Fibroblast of villous mesenchyme (primary cell): ENCODE measurements around the gene GRIK1. TPM values are rescaled to one million over a fixed set of nuclear protein-coding genes. Genes with fewer than 3 reads are reported as not detected.

Source experiments
- DNase-seq: peaks from one replicate; pipeline ENCODE4 v3.0.0-alpha.2; 2010; ENCODE audit warnings: low read depth
- H3K4me3 ChIP-seq: 2 replicates; pipeline ENCODE4 v1.5.1; 2011; ENCODE audit warnings: low read depth, mild to moderate bottlenecking, low read length
- CTCF ChIP-seq: IDR thresholded peaks from 2 replicates; pipeline ENCODE4 v1.5.1; 2012; ENCODE audit warnings: low read depth, mild to moderate bottlenecking, low read length; ENCODE audit not compliant: insufficient read depth
- total RNA-seq: library from RNA; depleted of rRNA; stranded (reverse); fragments of >200 nt; gene quantifications from 2 replicates; pipeline ENCODE4 v1.2.3, GENCODE V29; 2012

The GRIK1 gene
- total RNA-seq: under 0.01 TPM in 1 of 2 replicates, not detected in the other

- H3K4me3 ChIP-seq: no peak within 1 kb of the TSS
- TF ChIP-seq CTCF: no peak
- no peak for DNase-seq
Measured at GRCh38 chr21:29939924-29940275, at the start of gene GRIK1. TSS of gene GRIK1 (minus strand) at chr21:29939996.

- no peak for TF ChIP-seq CTCF
- H3K4me3 ChIP-seq: no peak overlapping the region
- DNase-seq: no peak
Measured at GRCh38 chr21:29987762-29988161, 48.0 kb upstream of the GRIK1 start.

GRCh38 chr21:29985866-29986265, 46.1 kb upstream of the GRIK1 start:
- TF ChIP-seq CTCF: no peak
- DNase-seq: no peak
- no peak overlapping the region for H3K4me3 ChIP-seq

GRCh38 chr21:29979043-29979442, 39.2 kb upstream of the GRIK1 start:
- no peak for DNase-seq
- TF ChIP-seq CTCF: no peak
- no peak overlapping the region for H3K4me3 ChIP-seq

GRCh38 chr21:29975776-29976175, 36.0 kb upstream of the GRIK1 start:
- DNase-seq: no peak
- no peak for TF ChIP-seq CTCF
- H3K4me3 ChIP-seq: no peak overlapping the region

- no peak for DNase-seq
- no peak for TF ChIP-seq CTCF
- H3K4me3 ChIP-seq: no peak overlapping the region
Measured at GRCh38 chr21:29973258-29973657, 33.5 kb upstream of the GRIK1 start.

- no peak for DNase-seq
- no peak for TF ChIP-seq CTCF
- H3K4me3 ChIP-seq: no peak overlapping the region
Measured at GRCh38 chr21:29961291-29962027, 21.7 kb upstream of the GRIK1 start.
